ENCODE results near the gene MYO9A.

MYO9A gene

DNA sequence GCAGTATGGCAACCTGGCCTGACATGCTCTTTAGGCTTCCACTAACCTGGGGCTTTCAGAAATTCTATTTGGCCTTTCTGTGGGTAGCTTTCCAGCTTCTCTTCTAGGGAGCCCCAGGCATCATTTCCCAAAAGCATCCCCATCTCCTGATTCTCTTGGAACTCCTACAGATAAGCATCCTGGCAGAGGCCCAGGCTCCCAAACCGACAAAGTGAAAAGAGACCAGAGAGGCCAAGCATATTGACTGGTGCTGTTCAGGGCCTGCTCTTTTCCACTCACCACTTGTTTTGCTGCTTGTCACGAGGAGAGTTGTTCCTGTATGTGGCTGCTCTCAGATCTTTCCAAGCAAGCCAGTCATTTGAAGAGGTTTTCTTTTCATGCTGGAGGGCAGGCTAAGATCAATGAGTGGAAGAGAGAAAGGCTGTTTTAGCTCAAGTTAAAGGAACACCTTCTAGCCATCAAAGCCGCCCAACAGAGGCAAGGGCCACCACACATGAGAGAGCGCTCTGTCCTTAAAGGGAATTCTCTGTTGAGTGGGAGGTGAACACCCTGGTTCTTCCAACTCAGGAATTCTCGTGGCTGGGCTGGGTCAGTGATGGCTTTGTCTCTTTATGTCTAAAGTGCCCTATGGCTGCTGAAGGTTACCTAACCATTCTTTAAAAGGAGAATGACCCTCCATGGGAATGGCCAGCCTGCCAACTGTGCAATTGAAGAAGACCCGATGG, 338.7 kb downstream of the MYO9A start:
- no peak for DNase-seq

- DNase-seq, result no peak
Observed at GRCh38 chr15:71777216-71777943, 340.6 kb downstream of the MYO9A start.

DNA sequence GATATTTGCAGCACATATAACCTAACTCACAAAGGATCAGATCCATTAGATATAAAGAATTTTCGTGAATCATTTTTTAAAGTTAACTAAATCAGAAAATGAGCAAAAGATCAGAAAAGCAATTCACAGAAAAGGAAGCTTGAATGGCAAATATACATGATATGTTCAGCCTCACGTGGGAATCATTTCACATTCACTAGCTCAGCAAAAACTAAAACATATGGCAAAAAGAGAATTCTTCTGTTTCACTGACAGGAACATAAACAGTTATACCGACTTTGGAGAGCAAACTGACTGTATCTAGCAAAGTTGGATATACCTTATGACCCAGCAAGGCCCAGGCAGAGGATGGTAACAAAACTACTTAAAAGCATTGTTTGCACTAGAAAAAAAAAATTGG, 341.6 kb downstream of the MYO9A start:
- no peak for DNase-seq

GRCh38 chr15:71775856-71776255, 342.1 kb downstream of the MYO9A start:
- no peak for DNase-seq

DNA sequence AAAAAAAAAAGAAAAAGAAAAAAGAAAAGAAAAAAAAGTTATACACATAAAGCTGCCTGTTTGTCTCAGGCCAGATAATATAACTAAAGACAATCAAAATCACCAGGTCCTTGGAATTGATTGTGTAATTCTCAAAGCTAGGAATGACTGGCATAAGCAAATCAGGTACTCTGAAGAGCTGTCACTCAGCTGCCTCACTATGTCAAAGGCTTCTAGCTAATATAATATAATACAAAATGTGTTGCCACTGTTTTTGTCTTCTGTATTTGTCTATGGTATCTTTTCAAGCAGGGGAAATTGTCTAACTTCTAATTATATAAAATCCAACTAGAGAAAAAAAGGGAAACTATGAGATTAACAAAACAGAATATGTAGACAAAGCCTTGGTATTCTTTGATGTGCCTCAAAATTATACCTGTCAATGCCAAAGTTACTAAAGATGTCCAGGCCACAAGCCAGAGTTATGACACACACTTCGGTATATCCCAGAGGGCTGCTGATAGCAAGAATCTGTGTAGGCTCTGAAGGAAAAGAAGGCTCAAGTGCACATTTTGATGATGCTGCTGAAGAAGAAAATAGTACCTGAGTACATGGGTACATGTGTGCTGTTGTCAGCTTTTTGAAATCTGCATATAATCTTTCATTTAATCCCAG, 344.6 kb downstream of the MYO9A start:
- no peak for DNase-seq
